GM19468 (cell line): ENCODE results near the gene LTBP4.
A peak's percentile ranks its signal among the peaks of the same experiment; 100 is the strongest.
"Not testable (repeated sequence)": the region's sequence is repeated elsewhere in the genome, so short reads cannot be mapped to it uniquely, and the experiment has no call there.

Source experiments
- ATAC-seq: cut with Tn5 transposase; IDR thresholded peaks from one replicate; pipeline ENCODE4 v1.9.1; 2021; ENCODE audit warnings: mild to moderate bottlenecking, moderate library complexity, moderate number of reproducible peaks; ENCODE audit not compliant: unreplicated experiment; ENCODE audit errors: extremely low read depth

Gene LTBP4

GRCh38 chr19:40576151-40576584 lies 25.0 kb upstream of the LTBP4 start:
- ATAC-seq, result no peak

DNA sequence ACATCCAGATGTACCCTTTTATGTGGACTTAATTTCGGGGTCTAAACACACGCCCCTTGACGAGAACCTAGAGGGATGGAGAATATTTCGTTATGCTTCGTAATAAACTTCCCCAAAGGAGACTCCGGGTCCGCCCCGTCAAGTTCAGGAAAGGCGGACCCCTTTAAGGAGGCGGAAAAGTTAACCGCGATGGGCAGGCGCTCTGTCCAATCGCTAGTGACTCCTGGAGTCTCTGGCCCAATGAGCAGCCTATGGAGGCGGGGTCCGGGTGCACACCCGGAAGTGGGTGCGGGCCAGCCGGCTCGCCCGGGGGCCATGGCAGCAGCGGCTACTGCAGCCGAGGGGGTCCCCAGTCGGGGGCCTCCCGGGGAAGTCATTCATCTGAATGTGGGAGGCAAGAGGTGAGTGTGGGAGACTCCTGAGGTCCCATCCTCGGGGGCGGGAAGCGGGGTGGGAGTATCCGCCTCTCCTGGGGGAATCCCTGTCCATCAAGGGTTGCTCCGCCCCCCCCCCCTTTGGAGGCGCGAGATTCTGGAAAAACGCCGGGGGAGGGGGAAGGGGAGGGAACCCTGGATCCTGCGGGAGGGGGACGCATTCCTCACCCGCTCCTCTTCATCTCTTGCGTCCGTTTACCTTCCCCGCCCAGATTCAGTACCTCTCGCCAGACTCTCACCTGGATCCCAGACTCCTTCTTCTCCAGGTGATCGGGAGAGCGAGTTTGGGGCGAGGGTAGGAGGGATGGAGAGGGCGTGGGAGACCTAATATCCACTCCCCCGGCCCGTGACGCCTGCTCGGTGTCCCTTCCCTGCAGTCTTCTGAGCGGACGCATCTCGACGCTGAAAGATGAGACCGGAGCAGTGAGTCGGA lies 24.4 kb upstream of the LTBP4 start, which contains the start of gene SHKBP1:
TSS of gene SHKBP1 (plus strand) at position 289 of the 867 bp plus-strand sequence. CDS start at position 316, 27 bp downstream.
- peak; percentile 86 for ATAC-seq

GRCh38 chr19:40578442-40578908 lies 22.7 kb upstream of the LTBP4 start:
- ATAC-seq, result no peak

DNA sequence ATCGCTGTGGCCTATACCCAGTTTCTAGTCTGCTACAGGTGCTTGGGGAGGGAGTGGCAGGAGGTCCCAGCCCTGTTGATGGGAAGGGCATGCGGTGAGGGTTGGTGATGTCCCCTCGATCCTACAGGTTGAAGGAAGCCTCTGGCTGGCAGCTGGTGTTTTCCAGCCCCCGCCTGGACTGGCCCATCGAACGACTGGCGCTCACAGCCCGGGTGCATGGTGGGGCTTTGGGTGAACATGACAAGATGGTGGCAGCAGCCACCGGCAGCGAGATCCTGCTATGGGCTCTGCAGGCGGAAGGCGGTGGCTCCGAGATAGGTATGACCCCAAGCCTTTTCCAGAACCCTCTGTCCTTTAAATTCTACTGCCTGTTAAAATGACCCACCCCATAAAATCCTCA lies 20.6 kb upstream of the LTBP4 start:
- ATAC-seq, result no peak

GRCh38 chr19:40581531-40581930 lies 19.6 kb upstream of the LTBP4 start:
- ATAC-seq, result no peak

GRCh38 chr19:40582467-40582866 lies 18.7 kb upstream of the LTBP4 start:
- ATAC-seq, result no peak

GRCh38 chr19:40583283-40583682 lies 17.9 kb upstream of the LTBP4 start:
- no peak for ATAC-seq

DNA sequence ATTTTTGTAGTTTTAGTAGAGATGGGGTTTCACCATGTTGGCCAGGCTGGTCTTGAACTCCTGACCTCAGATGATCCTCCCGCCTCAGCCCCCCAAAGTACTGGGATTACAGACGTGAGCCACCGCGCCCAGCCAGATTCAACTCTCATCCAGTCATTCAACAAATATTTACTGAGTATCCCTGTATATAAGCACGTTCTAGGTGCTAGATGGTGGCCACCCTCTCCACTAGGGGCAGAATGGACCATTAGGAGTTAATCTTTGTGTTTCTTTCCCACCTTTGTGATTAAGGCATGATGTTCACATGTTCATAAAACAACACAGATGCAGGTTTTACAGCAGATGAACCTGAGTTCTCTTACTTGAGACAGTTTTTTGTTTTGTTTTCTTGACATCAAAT lies 17.2 kb upstream of the LTBP4 start:
- no peak for ATAC-seq

DNA sequence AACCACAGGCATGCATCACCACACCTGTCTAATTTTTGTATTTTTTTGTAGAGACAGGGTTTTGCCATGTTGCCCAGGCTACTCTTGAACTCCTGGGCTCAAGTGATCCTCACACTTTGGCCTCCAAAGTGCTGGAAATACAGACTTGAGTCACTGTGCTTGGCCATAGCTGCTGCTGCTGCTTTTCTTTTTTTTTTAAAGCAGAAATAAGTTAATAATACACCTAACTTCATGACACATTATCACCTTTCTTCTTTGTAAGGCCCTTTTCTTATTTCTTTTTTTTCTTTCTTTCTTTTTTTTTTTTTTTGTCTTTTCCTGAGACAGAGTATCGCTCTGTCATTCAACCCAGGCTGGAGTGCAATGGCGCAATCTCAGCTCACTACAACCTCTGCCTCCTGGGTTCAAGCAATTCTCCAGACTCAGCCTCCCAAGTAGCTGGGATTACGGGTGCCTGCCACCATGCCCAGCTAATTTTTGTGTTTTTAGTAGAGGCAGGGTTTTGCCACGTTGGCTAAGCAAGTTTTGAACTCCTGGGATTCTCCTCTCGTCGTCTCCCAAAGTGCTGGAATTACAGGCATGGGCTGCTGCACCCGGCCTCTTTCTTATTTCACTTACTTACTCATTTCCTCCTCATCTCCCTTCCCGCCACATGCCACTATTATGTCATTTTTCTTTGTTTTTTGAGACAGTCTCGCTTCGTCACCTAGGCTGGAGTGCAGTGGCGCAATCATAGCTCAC lies 15.8 kb upstream of the LTBP4 start:
- no peak for ATAC-seq

GRCh38 chr19:40585982-40586422 lies 15.2 kb upstream of the LTBP4 start:
- ATAC-seq, result no peak

DNA sequence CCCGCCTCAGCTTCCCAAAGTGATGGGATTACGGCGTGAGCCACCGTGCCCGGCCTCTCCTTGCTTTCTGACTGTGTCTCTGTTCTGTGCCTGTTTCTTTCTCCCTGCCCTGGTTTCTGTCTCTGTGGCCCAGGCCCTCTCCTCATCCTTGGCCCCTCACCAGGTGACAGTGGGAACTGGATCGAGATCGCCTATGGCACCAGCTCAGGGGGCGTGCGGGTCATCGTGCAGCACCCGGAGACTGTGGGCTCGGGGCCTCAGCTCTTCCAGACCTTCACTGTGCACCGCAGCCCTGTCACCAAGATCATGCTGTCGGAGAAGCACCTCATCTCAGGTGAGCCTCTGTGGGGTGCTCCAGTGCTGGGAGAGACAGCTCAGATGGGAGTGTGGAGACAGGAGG lies 14.6 kb upstream of the LTBP4 start:
- ATAC-seq, result no peak

- no peak for ATAC-seq
Measured at GRCh38 chr19:40588110-40588854, 12.9 kb upstream of the LTBP4 start.

DNA sequence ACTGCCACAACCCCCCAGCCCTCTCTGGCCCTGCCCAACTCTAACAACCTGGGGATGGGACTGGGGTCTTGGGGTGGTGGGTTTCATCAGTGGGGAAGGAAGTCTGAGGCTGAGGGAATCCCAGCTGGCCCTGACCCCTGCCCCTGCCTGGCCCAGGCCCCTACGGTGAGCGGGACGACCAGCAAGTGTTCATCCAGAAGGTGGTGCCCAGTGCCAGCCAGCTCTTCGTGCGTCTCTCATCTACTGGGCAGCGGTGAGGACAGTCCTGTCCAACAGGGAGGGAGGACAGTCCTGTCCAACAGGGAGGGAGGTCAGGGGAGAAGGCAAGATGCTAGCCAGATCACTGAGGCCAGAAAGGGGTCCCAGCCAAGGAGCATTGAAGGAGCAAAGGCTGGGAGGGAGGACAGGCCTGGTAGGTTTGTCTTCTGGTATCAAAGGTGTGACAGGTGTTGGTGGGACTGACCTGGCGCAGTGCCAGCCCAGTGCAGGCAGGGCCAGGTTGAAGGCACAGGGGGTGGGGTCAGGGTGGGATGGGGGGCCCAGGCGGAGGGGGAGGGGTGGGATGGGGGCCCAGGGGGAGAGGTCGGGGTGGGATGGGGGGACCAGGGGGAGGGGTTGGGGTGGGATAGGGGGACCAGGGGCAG lies 12.1 kb upstream of the LTBP4 start:
- ATAC-seq, result no peak

DNA sequence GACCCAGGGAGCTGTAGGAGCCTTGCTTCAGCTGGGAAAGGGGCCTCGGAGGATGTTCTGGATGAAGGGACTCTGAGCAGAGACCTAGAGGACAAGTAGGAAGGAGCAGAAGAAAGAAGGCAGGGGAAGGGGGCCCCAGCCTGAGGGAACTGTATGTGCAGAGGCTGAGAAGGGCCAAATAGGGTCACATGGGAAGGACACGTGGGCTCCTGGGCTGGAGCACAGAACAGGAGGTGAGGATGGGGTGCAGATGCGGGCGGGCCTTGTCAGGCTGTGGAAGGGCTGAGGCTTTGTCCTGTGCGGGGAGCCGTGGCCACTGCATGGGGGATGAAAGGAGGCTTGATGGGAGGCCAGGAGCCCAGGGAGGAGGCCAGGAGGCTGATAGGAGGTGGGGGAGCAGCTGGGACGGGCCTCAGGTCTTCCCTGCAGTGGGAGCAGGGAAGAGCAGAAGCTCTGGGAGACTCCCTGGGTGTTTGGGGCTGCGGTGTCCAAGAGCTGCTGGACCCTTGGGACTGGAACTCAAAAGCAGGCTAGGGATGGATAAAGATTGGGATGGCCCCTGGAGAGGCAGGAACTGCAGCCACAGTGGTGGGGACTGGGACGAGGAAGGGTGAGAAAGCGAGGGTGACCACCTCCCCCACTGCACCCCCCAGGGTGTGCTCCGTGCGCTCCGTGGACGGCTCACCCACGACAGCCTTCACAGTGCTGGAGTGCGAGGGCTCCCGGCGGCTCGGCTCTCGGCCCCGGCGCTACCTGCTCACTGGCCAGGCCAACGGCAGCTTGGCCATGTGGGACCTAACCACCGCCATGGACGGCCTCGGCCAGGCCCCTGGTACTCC lies 11.4 kb upstream of the LTBP4 start:
- no peak for ATAC-seq

GRCh38 chr19:40590464-40591265 lies 10.5 kb upstream of the LTBP4 start:
- ATAC-seq, result no peak

- not testable (repeated sequence) for ATAC-seq
Measured at GRCh38 chr19:40591724-40592123, 9.4 kb upstream of the LTBP4 start.

GRCh38 chr19:40592170-40592569 lies 9.0 kb upstream of the LTBP4 start:
- no peak for ATAC-seq

DNA sequence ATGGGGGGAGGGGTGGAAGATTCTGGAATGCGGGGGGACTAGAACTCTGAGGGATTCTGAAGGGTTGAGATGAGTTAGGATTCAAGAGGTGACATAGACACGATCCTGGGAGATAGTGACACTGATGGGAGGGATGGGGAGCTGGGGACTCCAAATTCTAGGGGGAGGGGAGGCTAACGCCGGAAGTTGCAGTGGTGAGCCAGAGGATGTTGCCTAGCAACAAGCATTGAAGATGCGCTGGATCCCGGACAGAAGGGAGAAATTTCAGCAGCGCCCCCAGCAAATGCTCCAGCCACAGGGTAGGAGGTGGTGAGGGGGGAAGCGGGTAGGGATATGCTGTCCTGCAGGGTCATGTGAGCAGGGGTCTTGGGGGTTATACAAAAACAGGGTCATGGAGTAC lies 6.9 kb upstream of the LTBP4 start:
- ATAC-seq, result no peak
